Erythroblast (primary cell): ENCODE measurements around the gene CFAP210.

ENCODE experiments used
- GATA1 ChIP-seq: IDR thresholded peaks from 2 replicates; pipeline ENCODE4 v1.6.1; 2011; ENCODE audit warnings: low read depth, mild to moderate bottlenecking, control low read depth, low read length, moderate library complexity
- POLR2A ChIP-seq: IDR thresholded peaks from 2 replicates; pipeline ENCODE4 v1.6.1; 2011; ENCODE audit warnings: mild to moderate bottlenecking, low read length

- TF ChIP-seq POLR2A (no peak), GATA1 (no peak)
Measured at GRCh38 chr2:169676357-169676756, 17.8 kb downstream of the CFAP210 start.
